K562 (cell line): ENCODE data around the gene MKS1. TPM values are rescaled to one million over a fixed set of nuclear protein-coding genes. Genes with fewer than 3 reads are reported as not detected.

Experiments used
- ATAC-seq: fragments of 200-7000 bp; cut with Tn5 transposase; 3 replicates; pipeline ENCODE4 v1.9.1; 2020; ENCODE audit warnings: moderate library complexity
- BruUV-seq: library from RNA; stranded (reverse); fragments of 400-500 nt; replicated peaks from 2 replicates; lab custom pipeline; 2021; lab: Mats Ljungman, UMichigan
- CTCF ChIA-PET: fragments of 300-600 bp; formaldehyde crosslinking; extraction: SDS; loops from one replicate; lab custom pipeline; 2021; ENCODE audit warnings: low intra/inter-chr PET ratio; lab: Yijun Ruan, JAX
- POLR2A ChIA-PET: fragments of 300-600, 350-650 bp; sonication (Branson Sonifier 250); formaldehyde crosslinking; extraction: SDS; loops from one replicate; lab custom pipeline; 2021; ENCODE audit warnings: antibody characterized with exemption, inconsistent platforms; lab: Yijun Ruan, JAX
- DNase-seq, 4 experiments: peaks; one replicate each; pipeline versions ENCODE4 v3.0.0 to v3.0.0-alpha.2; 2011 to 2018; ENCODE audit warnings: low spot score in 3 of 4, mixed read lengths in 3 of 4; ENCODE audit errors: extremely low read depth in 1 of 4
- FAIRE-seq: peaks from 2 replicates; lab custom pipeline; 2011; peaks lifted over from hg19 to GRCh38; lab: Jason Lieb, UNC
- H2AFZ ChIP-seq: 2 replicates; pipeline ENCODE4 v1.6.0; 2011; ENCODE audit warnings: low read depth, low read length, control low read depth, inconsistent platforms
- H3K27ac ChIP-seq: fragments of 200-600 bp; 3 replicates; pipeline ENCODE4 v1.8.0; 2011; ENCODE audit warnings: low read depth, mild to moderate bottlenecking, control low read depth, inconsistent platforms, low read length, moderate library complexity, mixed read lengths; ENCODE audit errors: extremely low read depth
- H3K27me3 ChIP-seq, 2 experiments: fragments of 300-600 bp in 1 of 2; 2 replicates in 1 of 2; 3 replicates in 1 of 2; pipeline versions ENCODE4 v1.6.0 to v1.8.0; 2011; ENCODE audit warnings: inconsistent platforms in 2 of 2, low read length in 2 of 2, mild to moderate bottlenecking in 1 of 2, mixed read lengths in 1 of 2, moderate library complexity in 1 of 2; ENCODE audit not compliant: control insufficient read depth in 2 of 2, insufficient read depth in 2 of 2
- H3K36me3 ChIP-seq: fragments of 300-600 bp; 3 replicates; pipeline ENCODE4 v1.8.0; 2011; ENCODE audit warnings: mild to moderate bottlenecking, low read length, inconsistent platforms; ENCODE audit not compliant: control insufficient read depth, insufficient read depth
- H3K4me1 ChIP-seq, 2 experiments: fragments of 200-600 bp in 1 of 2; replicated peaks in 1 of 2; 2 replicates in 1 of 2; 3 replicates in 1 of 2; pipeline versions ENCODE4 v1.5.1 to v1.8.0; 2011; ENCODE audit warnings: inconsistent platforms in 2 of 2, low read length in 2 of 2, mild to moderate bottlenecking in 1 of 2, mixed read lengths in 1 of 2, moderate library complexity in 1 of 2; ENCODE audit not compliant: control insufficient read depth in 2 of 2, insufficient read depth in 2 of 2
- H3K4me2 ChIP-seq: 2 replicates; pipeline ENCODE4 v1.6.1; 2011; ENCODE audit warnings: low read length, control low read depth, inconsistent platforms, mixed read lengths; ENCODE audit not compliant: insufficient read depth
- H3K4me3 ChIP-seq: fragments of 200-600 bp; sonication (generic), shearing (Covaris generic); 2 replicates; pipeline ENCODE4 v1.5.1; 2016; ENCODE audit warnings: control low read depth, inconsistent platforms
- H3K79me2 ChIP-seq: fragments of 200-600 bp; 3 replicates; pipeline ENCODE4 v1.8.0; 2011; ENCODE audit warnings: low read length, inconsistent platforms; ENCODE audit not compliant: control insufficient read depth, insufficient read depth
- H3K9ac ChIP-seq, 2 experiments: 2 replicates each; pipeline versions ENCODE4 v1.6.0 to v1.6.1; 2011; ENCODE audit warnings: low read depth in 2 of 2, low read length in 2 of 2, control low read depth in 1 of 2, inconsistent platforms in 1 of 2, mild to moderate bottlenecking in 1 of 2, mixed read lengths in 1 of 2; ENCODE audit not compliant: insufficient read depth in 1 of 2
- H3K9me1 ChIP-seq: one replicate; pipeline ENCODE4 v1.6.0; 2011; ENCODE audit warnings: inconsistent platforms, mild to moderate bottlenecking, low read length, moderate library complexity; ENCODE audit not compliant: control insufficient read depth, insufficient read depth
- H3K9me3 ChIP-seq: replicated peaks from 2 replicates; pipeline ENCODE4 v1.5.1; 2011; ENCODE audit warnings: low read depth, low read length, inconsistent platforms; ENCODE audit not compliant: control insufficient read depth, insufficient read depth
- H4K20me1 ChIP-seq: replicated peaks from 2 replicates; pipeline ENCODE4 v1.6.1; 2011; ENCODE audit warnings: low read length, inconsistent platforms, mixed read lengths; ENCODE audit not compliant: control insufficient read depth, insufficient read depth
- ATF1 ChIP-seq, 2 experiments: fragments of 450-650 bp in 1 of 2; IDR thresholded peaks; 2 replicates each; pipeline ENCODE4 v1.6.1; 2016; ENCODE audit warnings: missing compliant biosample characterization in 1 of 2, missing genetic modification characterization in 1 of 2
- BMI1 ChIP-seq: fragments of 150-350 bp; IDR thresholded peaks from 2 replicates; pipeline ENCODE4 v1.6.1; 2014; ENCODE audit warnings: low read length
- CREM ChIP-seq: IDR thresholded peaks from 2 replicates; pipeline ENCODE4 v1.6.1; 2014; ENCODE audit warnings: antibody characterized with exemption, low read depth
- E2F6 ChIP-seq, 2 experiments: IDR thresholded peaks; 2 replicates each; pipeline ENCODE4 v1.6.1; 2011; ENCODE audit warnings: borderline replicate concordance in 1 of 2, control low read depth in 1 of 2, low read depth in 1 of 2, low read length in 1 of 2, mild to moderate bottlenecking in 1 of 2, mixed read lengths in 1 of 2, moderate library complexity in 1 of 2; ENCODE audit not compliant: insufficient read depth in 1 of 2, insufficient read length in 1 of 2, poor library complexity in 1 of 2, severe bottlenecking in 1 of 2; ENCODE audit errors: extremely low read depth in 1 of 2
- HNRNPK ChIP-seq: fragments of 200-400 bp; formaldehyde crosslinking; IDR thresholded peaks from one replicate; pipeline ENCODE4 v1.6.1; 2018; ENCODE audit warnings: mild to moderate bottlenecking, low read depth, low read length; ENCODE audit not compliant: poor library complexity, severe bottlenecking
- RBBP5 ChIP-seq: fragments of 200-600 bp; sonication (generic); IDR thresholded peaks from 2 replicates; pipeline ENCODE4 v1.6.1; 2012; ENCODE audit warnings: borderline replicate concordance, mild to moderate bottlenecking, low read length, control low read depth, inconsistent platforms; ENCODE audit not compliant: insufficient read depth, poor library complexity, severe bottlenecking
- UBTF ChIP-seq, 2 experiments: IDR thresholded peaks; 2 replicates each; pipeline ENCODE4 v1.6.1; 2012; ENCODE audit warnings: improper control_type of control experiment in 2 of 2, low read depth in 2 of 2, low read length in 2 of 2, borderline replicate concordance in 1 of 2
- ZNF3 ChIP-seq: fragments of 250-450 bp; sonication (Bioruptor Pico); IDR thresholded peaks from 2 replicates; pipeline ENCODE4 v1.5.0; 2021; ENCODE audit warnings: mild to moderate bottlenecking, moderate library complexity
- WGBS: fragments of 100-300 bp; shearing (Covaris generic); methylation state at CpG from one replicate; pipeline ENCODE4 v1.1.6; 2016; ENCODE audit warnings: low coverage, mixed read lengths; ENCODE audit not compliant: insufficient coverage; ENCODE audit errors: missing lambda C conversion rate; 5-methylcytosine and 5-hydroxymethylcytosine counted together
- in situ Hi-C: fragments of 300-500 bp; cut with MboI; formaldehyde crosslinking; loops from 4 replicates; pipeline ENCODE4 v1.15.0; 2018; ENCODE audit warnings: inconsistent platforms, mixed read lengths
- intact Hi-C: fragments of 100-400 bp; cut with micrococcal nuclease; formaldehyde crosslinking; loops from 2 replicates; pipeline ENCODE4 v1.14.2; 2022
- polyA plus RNA-seq, 8 experiments: library from polyadenylated mRNA; depleted of rRNA in 4 of 8; stranded (reverse) in 5 of 8; unstranded in 3 of 8; fragments of >200 nt; fragmentation: Nextera tagmentation in 2 of 8; fragmentation: Illumina TruSeq in 1 of 8; extraction: Ambion mirVana in 2 of 8; extraction: Trizol in 1 of 8; gene quantifications; 2 replicates each; pipeline versions ENCODE4 v1.2.1 to v1.2.3, GENCODE V29; 2011 to 2014; ENCODE audit warnings: inconsistent platforms in 1 of 8, missing spikeins in 1 of 8
- total RNA-seq, 7 experiments: library from RNA; depleted of rRNA in 6 of 7; stranded (reverse); fragments of >200 nt in 6 of 7; fragmentation: Illumina TruSeq in 2 of 7; extraction: Trizol in 2 of 7; gene quantifications; 2 replicates each; pipeline versions ENCODE4 v1.2.1 to v1.2.3, GENCODE V29; 2011 to 2021; ENCODE audit warnings: low replicate concordance in 1 of 7

The MKS1 gene
- total and polyA plus RNA-seq, 9 of the 15 experiments (the other 6 are each of a cell fraction or from before 2014, with no cell fraction given): 16.3 to 31.0 (median 25.9) TPM

DNA sequence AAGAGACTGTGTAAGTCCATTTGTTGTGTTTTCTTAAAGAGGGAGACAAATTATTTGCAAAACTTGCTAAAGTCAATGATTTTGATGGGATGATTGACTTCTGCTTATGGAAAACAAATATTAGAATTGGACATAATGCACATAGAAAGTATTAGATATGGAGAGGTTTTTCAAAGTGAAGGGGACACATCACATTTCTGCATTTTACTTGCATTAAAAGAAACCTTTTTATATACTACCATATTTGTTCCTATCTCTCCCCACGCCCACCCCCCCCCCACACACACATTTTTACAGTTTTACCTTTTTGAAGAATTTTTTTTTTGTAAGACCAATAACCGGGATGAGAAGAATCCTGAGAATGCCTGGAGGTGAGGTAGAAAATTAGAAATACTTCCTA is 60.9 kb downstream of the MKS1 start:
- no peak for ATAC-seq
- H3K79me2 ChIP-seq: no peaks in the 10 kb centered on the region
- CTCF ChIA-PET: no interaction called here
- in situ Hi-C loops (no loop called here), intact Hi-C loops (no loop called here)
- H3K36me3 ChIP-seq: no peaks in the 10 kb centered on the region
- peaks cover 0 to 7% of the 10 kb centered on the region in 2 experiments; a peak in 2 of 5 replicates for H3K4me1 ChIP-seq
- POLR2A ChIA-PET: no interaction called here
- no peaks in the 10 kb centered on the region for H4K20me1 ChIP-seq
- H3K9me1 ChIP-seq: no peaks in the 10 kb centered on the region
- no peak overlapping the region for H3K9ac ChIP-seq
- peaks cover 24 to 36% of the 10 kb centered on the region in 2 experiments for H3K27me3 ChIP-seq
- H2AFZ ChIP-seq: no peak overlapping the region
- no peak overlapping the region for H3K4me2 ChIP-seq
- no peak for TF ChIP-seq BMI1
- peak; percentile 39 for TF ChIP-seq HNRNPK
- TF ChIP-seq, all 486 proteins: peak for 1
- FAIRE-seq: no peak
- no peak for DNase-seq
- WGBS: 0% methylated on average over 2 of the region's 2 CpGs
- no peak overlapping the region for H3K4me3 ChIP-seq
- no peaks in the 10 kb centered on the region for H3K9me3 ChIP-seq
- no peak overlapping the region for H3K27ac ChIP-seq
- no TSS peak for BruUV-seq

DNA sequence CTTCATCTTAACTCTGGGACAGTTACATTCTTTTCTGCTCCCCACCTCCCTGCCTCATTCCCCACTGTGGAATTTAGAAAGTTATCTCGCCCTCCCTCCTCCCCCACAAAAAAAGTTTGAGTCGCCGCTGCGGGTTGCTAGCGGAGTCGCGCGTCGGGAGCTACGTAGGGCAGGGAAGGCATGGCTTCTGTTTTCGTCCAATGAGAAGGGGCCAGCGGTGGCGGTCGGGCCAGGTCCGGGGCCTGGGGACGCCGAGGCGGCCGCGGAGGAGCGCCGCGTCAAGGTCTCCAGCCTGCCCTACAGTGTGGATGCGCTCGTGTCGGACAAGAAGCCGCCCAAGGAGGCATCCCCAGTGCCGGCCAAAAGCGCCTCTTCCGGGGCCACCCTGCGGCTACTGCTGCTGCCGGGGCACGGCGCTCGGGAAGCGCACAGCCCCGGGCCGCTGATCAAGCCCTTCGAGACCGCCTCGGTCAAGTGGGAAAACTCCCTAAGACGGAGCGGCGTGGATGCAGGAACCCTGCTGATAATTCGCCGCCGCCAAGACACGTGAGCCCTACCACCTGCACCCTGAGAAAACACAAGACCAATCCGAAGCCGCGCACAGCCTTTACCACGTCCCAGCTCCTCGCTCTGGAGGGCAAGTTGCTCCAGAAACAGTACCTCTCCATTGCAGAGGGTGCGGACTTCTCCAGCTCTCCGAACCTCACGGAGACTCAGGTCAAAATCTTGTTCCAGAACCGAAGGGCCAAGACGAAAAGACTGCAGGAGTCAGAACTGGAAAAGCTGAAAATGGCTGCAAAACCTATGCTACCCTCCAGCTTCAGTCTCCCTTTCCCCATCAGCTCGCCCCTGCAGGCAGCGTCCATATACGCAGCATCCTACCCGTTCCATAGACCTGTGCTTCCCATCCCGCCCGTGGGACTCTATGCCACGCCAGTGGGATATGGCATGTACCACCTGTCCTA is 61.9 kb downstream of the MKS1 start:
- Histone ChIP-seq H3K79me2 (no peaks in the 10 kb centered on the region), H3K4me2 (peak overlapping the region; percentile 40), H3K9me3 (no peaks in the 10 kb centered on the region), H3K36me3 (no peaks in the 10 kb centered on the region), H3K4me1 (peaks cover 0 to 7% of the 10 kb centered on the region in 2 experiments; a peak in 2 of 5 replicates), H2AFZ (peak overlapping the region; percentile 52; the same call in 1 of the 2 replicates), H3K27me3 (peaks cover 24 to 39% of the 10 kb centered on the region in 2 experiments), H4K20me1 (no peaks in the 10 kb centered on the region), H3K27ac (no peak overlapping the region), H3K9me1 (no peaks in the 10 kb centered on the region), H3K4me3 (peak overlapping the region; percentile 23; the same call in 1 of the 2 replicates), H3K9ac (peak overlapping the region in 1 of 2 experiments; percentile 66; a peak in 2 of 4 replicates)
- ChIA-PET POLR2A (interaction anchor here (0.7 kb wide), 1 partner anchor 296 kb away, joined by 4 read pairs; no protein-coding TSS in a partner anchor), CTCF (no interaction called here)
- ATAC-seq: peak; percentile 61
- peak; percentile 14 to 33 (median 24) for DNase-seq
- intact Hi-C loops: no loop called here
- 5% methylated on average over 65 of the region's 65 CpGs for WGBS
- in situ Hi-C loops: no loop called here
- FAIRE-seq: peak; percentile 40
- no TSS peak for BruUV-seq
- TF ChIP-seq RBBP5 (no peak), UBTF (IDR thresholded peaks at IDR 0.05; ENCODE audit: borderline replicate concordance in 1 of 2, low read depth in 2 of 2, low read length in 2 of 2) (0 out of 4 replicates have a peak, but pooled peaks of 1 of the 2 experiments have one; percentile 48), CREM (0 out of 2 replicates have a peak, but pooled peaks have one; percentile 14), ATF1 (CRISPR knock-in tag; IDR thresholded peaks at IDR 0.05) (no peak), ATF1 (tag; IDR thresholded peaks at IDR 0.05) (peak; percentile 53), E2F6 (IDR thresholded peaks at IDR 0.05; ENCODE audit: borderline replicate concordance in 1 of 2, extremely low read depth in 1 of 2, insufficient read depth in 1 of 2, insufficient read length in 1 of 2, low read depth in 1 of 2, low read length in 1 of 2, poor library complexity in 1 of 2, severe bottlenecking in 1 of 2) (peak in 1 of 2 experiments; percentile 18), ZNF3 (CRISPR knock-in tag) (no peak)
